ENCODE data around the gene FOLR3.

- no peak for TF ChIP-seq CTCF (conservative IDR thresholded peaks at IDR 0.05)
- no peak for TF ChIP-seq EZH2 (IDR thresholded peaks at IDR 0.05; ENCODE audit: low read depth)
Measured at GRCh38 chr11:72114570-72114969, 21.0 kb upstream of the FOLR3 start.

Data from PC-9 (cell line).